H1 (cell line): ENCODE data around the gene PARS2. TPM values are rescaled to one million over a fixed set of nuclear protein-coding genes. Genes with fewer than 3 reads are reported as not detected.

ENCODE experiments used
- CTCF ChIA-PET: fragments of 300-600 bp; sonication (Branson Sonifier 250); formaldehyde crosslinking; loops from one replicate; lab custom pipeline; 2021; ENCODE audit not compliant: partially characterized antibody; lab: Charles Lee
- POLR2A ChIA-PET: fragments of 300-600 bp; sonication (Branson Sonifier 250); formaldehyde crosslinking; loops from one replicate; lab custom pipeline; 2021; ENCODE audit warnings: inconsistent platforms; ENCODE audit not compliant: partially characterized antibody; lab: Charles Lee
- DNase-seq, 2 experiments: peaks; one replicate each; pipeline versions ENCODE4 v3.0.0 to v3.0.0-alpha.2; 2010 to 2022; ENCODE audit warnings: low spot score in 2 of 2, low read depth in 1 of 2, mixed read lengths in 1 of 2
- FAIRE-seq: peaks from 2 replicates; lab custom pipeline; 2011; peaks lifted over from hg19 to GRCh38; lab: Jason Lieb, UNC
- H2AFZ ChIP-seq: 2 replicates; pipeline ENCODE4 v1.8.1; 2012; ENCODE audit warnings: low read length, inconsistent platforms
- H2AK5ac ChIP-seq: 2 replicates; pipeline ENCODE4 v1.6.1; 2013; ENCODE audit warnings: low read depth, low read length
- H2BK120ac ChIP-seq: replicated peaks from 2 replicates; pipeline ENCODE3; 2013; ENCODE audit warnings: low read depth, low read length, inconsistent platforms
- H2BK12ac ChIP-seq: 2 replicates; pipeline ENCODE4 v1.6.1; 2013; ENCODE audit warnings: low read depth, low read length
- H2BK15ac ChIP-seq: 2 replicates; pipeline ENCODE4 v1.6.1; 2013; ENCODE audit warnings: low read length
- H2BK20ac ChIP-seq: 2 replicates; pipeline ENCODE4 v1.6.1; 2013; ENCODE audit warnings: low read length
- H2BK5ac ChIP-seq: 2 replicates; pipeline ENCODE4 v1.6.1; 2013; ENCODE audit warnings: low read depth, low read length
- H3K14ac ChIP-seq: 2 replicates; pipeline ENCODE4 v1.6.1; 2013; ENCODE audit warnings: inconsistent platforms; ENCODE audit not compliant: insufficient read length
- H3K18ac ChIP-seq: 2 replicates; pipeline ENCODE4 v1.6.1; 2013; ENCODE audit warnings: low read length; ENCODE audit errors: extremely low read depth
- H3K23ac ChIP-seq: 2 replicates; pipeline ENCODE4 v1.6.1; 2013; ENCODE audit warnings: inconsistent platforms; ENCODE audit not compliant: insufficient read length
- H3K23me2 ChIP-seq: 2 replicates; pipeline ENCODE4 v1.6.1; 2013; ENCODE audit warnings: low read depth, low read length
- H3K27ac ChIP-seq: 2 replicates; pipeline ENCODE4 v1.6.1; 2011; ENCODE audit warnings: low read depth, low read length, inconsistent platforms
- H3K27me3 ChIP-seq, 4 experiments: replicated peaks in 1 of 4; 1 replicate in 1 of 4; 2 replicates in 3 of 4; pipeline versions ENCODE4 v1.6.1 to v1.8.1; 2011 to 2013; ENCODE audit warnings: low read length in 3 of 4, mild to moderate bottlenecking in 3 of 4, inconsistent platforms in 2 of 4, mixed read lengths in 2 of 4, moderate library complexity in 1 of 4; ENCODE audit not compliant: control insufficient read depth in 3 of 4, insufficient read depth in 3 of 4; ENCODE audit errors: extremely low read depth in 1 of 4
- H3K36me3 ChIP-seq, 4 experiments: 2 replicates each; pipeline versions ENCODE4 v1.6.1 to v1.8.1; 2011 to 2013; ENCODE audit warnings: mild to moderate bottlenecking in 4 of 4, low read length in 3 of 4, moderate library complexity in 2 of 4, control low read depth in 1 of 4, inconsistent platforms in 1 of 4; ENCODE audit not compliant: insufficient read depth in 4 of 4, control insufficient read depth in 2 of 4
- H3K4ac ChIP-seq: replicated peaks from 2 replicates; pipeline ENCODE3; 2013; ENCODE audit warnings: low read length, low read depth, mixed read lengths, inconsistent platforms; ENCODE audit not compliant: insufficient read length
- H3K4me1 ChIP-seq, 4 experiments: replicated peaks in 1 of 4; 1 replicate in 1 of 4; 2 replicates in 3 of 4; pipeline versions ENCODE4 v1.6.1 to v1.8.1; 2011 to 2013; ENCODE audit warnings: low read length in 3 of 4, inconsistent platforms in 2 of 4, mixed read lengths in 1 of 4; ENCODE audit not compliant: insufficient read depth in 4 of 4, control insufficient read depth in 3 of 4
- H3K4me2 ChIP-seq, 2 experiments: 2 replicates each; pipeline versions ENCODE4 v1.6.1 to v1.8.1; 2011 to 2013; ENCODE audit warnings: low read depth in 2 of 2, low read length in 2 of 2, control low read depth in 1 of 2, inconsistent platforms in 1 of 2, mild to moderate bottlenecking in 1 of 2; ENCODE audit not compliant: insufficient read depth in 1 of 2
- H3K4me3 ChIP-seq, 4 experiments: fragments of 200-600, 300-600 bp in 1 of 4; sonication (generic), shearing (Covaris generic), sonication (Bioruptor Twin) in 1 of 4; 2 replicates each; pipeline versions ENCODE4 v1.5.1 to v1.8.1; 2011 to 2016; ENCODE audit warnings: low read length in 4 of 4, low read depth in 3 of 4, control low read depth in 2 of 4, inconsistent platforms in 2 of 4, mild to moderate bottlenecking in 2 of 4, mixed read lengths in 1 of 4, moderate library complexity in 1 of 4; ENCODE audit not compliant: insufficient read depth in 2 of 4; ENCODE audit errors: extremely low read depth in 1 of 4
- H3K56ac ChIP-seq: replicated peaks from 2 replicates; pipeline ENCODE3; 2013; ENCODE audit warnings: low read depth, mild to moderate bottlenecking, mixed read lengths, low read length, inconsistent platforms; ENCODE audit not compliant: insufficient read length
- H3K79me1 ChIP-seq: 2 replicates; pipeline ENCODE4 v1.6.1; 2013; ENCODE audit warnings: low read depth, low read length, control low read depth
- H3K79me2 ChIP-seq, 2 experiments: 2 replicates each; pipeline versions ENCODE4 v1.6.1 to v1.8.1; 2012 to 2013; ENCODE audit warnings: low read length in 2 of 2, mild to moderate bottlenecking in 2 of 2, inconsistent platforms in 1 of 2; ENCODE audit not compliant: insufficient read depth in 2 of 2, control insufficient read depth in 1 of 2
- H3K9ac ChIP-seq, 4 experiments: replicated peaks in 1 of 4; 1 replicate in 1 of 4; 2 replicates in 3 of 4; pipeline versions ENCODE4 v1.6.1 to v1.8.1; 2011 to 2013; ENCODE audit warnings: low read depth in 3 of 4, low read length in 3 of 4, control low read depth in 2 of 4, mild to moderate bottlenecking in 2 of 4, moderate library complexity in 2 of 4, inconsistent platforms in 1 of 4; ENCODE audit errors: extremely low read depth in 1 of 4
- H3K9me3 ChIP-seq, 2 experiments: 2 replicates each; pipeline versions ENCODE4 v1.6.1 to v1.8.1; 2012 to 2013; ENCODE audit warnings: mild to moderate bottlenecking in 2 of 2, moderate library complexity in 2 of 2, control low read depth in 1 of 2, inconsistent platforms in 1 of 2, low read depth in 1 of 2, low read length in 1 of 2, mixed read lengths in 1 of 2; ENCODE audit not compliant: insufficient read depth in 2 of 2
- H4K20me1 ChIP-seq, 2 experiments: replicated peaks in 1 of 2; 2 replicates each; pipeline versions ENCODE3 to v1.8.1; 2011 to 2013; ENCODE audit warnings: inconsistent platforms in 2 of 2, low read length in 2 of 2, mild to moderate bottlenecking in 1 of 2; ENCODE audit not compliant: insufficient read depth in 2 of 2, control insufficient read depth in 1 of 2
- H4K5ac ChIP-seq: 2 replicates; pipeline ENCODE4 v1.6.1; 2013; ENCODE audit warnings: low read length, low read depth, mixed read lengths, inconsistent platforms; ENCODE audit not compliant: insufficient read length
- H4K8ac ChIP-seq: 2 replicates; pipeline ENCODE4 v1.8.0; 2013; ENCODE audit warnings: mild to moderate bottlenecking, moderate library complexity, low read length, inconsistent platforms; ENCODE audit not compliant: insufficient read depth; ENCODE audit errors: extremely low read depth
- H4K91ac ChIP-seq: replicated peaks from 2 replicates; pipeline ENCODE3; 2013; ENCODE audit warnings: low read length, mixed read lengths, inconsistent platforms; ENCODE audit not compliant: insufficient read length
- ASH2L ChIP-seq: fragments of 200-600, 300-600 bp; sonication (generic); IDR thresholded peaks from one replicate; pipeline ENCODE4 v1.7.1; 2017; ENCODE audit warnings: low read length
- CHD1 ChIP-seq: IDR thresholded peaks from 2 replicates; pipeline ENCODE4 v1.6.1; 2012; ENCODE audit warnings: low read depth, low read length, improper control_type of control experiment
- CREB1 ChIP-seq: IDR thresholded peaks from 2 replicates; pipeline ENCODE4 v1.6.1; 2012; ENCODE audit warnings: inconsistent platforms
- HDAC2 ChIP-seq, 2 experiments: fragments of 300-600 bp in 1 of 2; sonication (generic) in 1 of 2; IDR thresholded peaks; 2 replicates each; pipeline ENCODE4 v1.6.1; 2011 to 2012; ENCODE audit warnings: low read depth in 2 of 2, low read length in 2 of 2, mild to moderate bottlenecking in 2 of 2, moderate library complexity in 2 of 2, borderline replicate concordance in 1 of 2, inconsistent platforms in 1 of 2
- JUN ChIP-seq: IDR thresholded peaks from 2 replicates; pipeline ENCODE4 v1.6.1; 2011; ENCODE audit warnings: low read depth, mild to moderate bottlenecking, improper control_type of control experiment, low read length
- PHF8 ChIP-seq: fragments of 200-600 bp; sonication (generic); conservative IDR thresholded peaks from 2 replicates; pipeline ENCODE4 v1.7.1; 2012; ENCODE audit warnings: low read depth, mild to moderate bottlenecking, inconsistent platforms, low read length, moderate library complexity
- RAD21 ChIP-seq, 2 experiments: IDR thresholded peaks in 1 of 2; conservative IDR thresholded peaks in 1 of 2; 2 replicates each; pipeline ENCODE4 v1.6.1; 2011; ENCODE audit warnings: low read depth in 2 of 2, low read length in 2 of 2, improper control_type of control experiment in 1 of 2, inconsistent platforms in 1 of 2, mild to moderate bottlenecking in 1 of 2, moderate library complexity in 1 of 2
- SIX5 ChIP-seq: IDR thresholded peaks from 2 replicates; pipeline ENCODE4 v1.6.1; 2011; ENCODE audit warnings: mild to moderate bottlenecking, low read depth, low read length
- TBP ChIP-seq: IDR thresholded peaks from 2 replicates; pipeline ENCODE4 v1.6.1; 2011; ENCODE audit warnings: low read depth, low read length, improper control_type of control experiment
- WGBS, 2 experiments: shearing (Covaris generic) in 1 of 2; methylation state at CpG; one replicate each; pipeline versions ENCODE4 v1.1.6 to v1.1.7; 2013 to 2015; ENCODE audit warnings: low lambda C conversion rate in 2 of 2, mixed read lengths in 2 of 2, inconsistent platforms in 1 of 2, low coverage in 1 of 2, missing lambda C conversion rate in 1 of 2; ENCODE audit not compliant: insufficient replicate concordance in 2 of 2, insufficient coverage in 1 of 2, insufficient read length in 1 of 2; ENCODE audit errors: extremely low coverage in 1 of 2, missing lambda C conversion rate in 1 of 2; 5-methylcytosine and 5-hydroxymethylcytosine counted together
- polyA plus RNA-seq, 7 experiments: library from polyadenylated mRNA; depleted of rRNA in 3 of 7; stranded (reverse) in 5 of 7; unstranded in 2 of 7; fragments of >200 nt in 5 of 7; fragments of 200-250 nt in 2 of 7; gene quantifications; 1 replicate in 5 of 7; 2 replicates in 1 of 7; 4 replicates in 1 of 7; pipeline versions ENCODE4 v1.2.1 to v1.2.3, GENCODE V29; 2011 to 2013; ENCODE audit warnings: missing spikeins in 2 of 7, mixed read lengths in 2 of 7
- total RNA-seq: library from RNA; stranded (reverse); fragmentation: NEBNext Ultra II Directional; extraction: Animal tissue kit (Norgen Biotek cat#: 25700); gene quantifications from 2 replicates; pipeline ENCODE4 v1.2.1, GENCODE V29; 2021

Gene PARS2
- total and polyA plus RNA-seq, 2 of the 8 experiments (the other 6 are each of a cell fraction or from before 2014, with no cell fraction given): 8.9 to 10.0 TPM

DNA sequence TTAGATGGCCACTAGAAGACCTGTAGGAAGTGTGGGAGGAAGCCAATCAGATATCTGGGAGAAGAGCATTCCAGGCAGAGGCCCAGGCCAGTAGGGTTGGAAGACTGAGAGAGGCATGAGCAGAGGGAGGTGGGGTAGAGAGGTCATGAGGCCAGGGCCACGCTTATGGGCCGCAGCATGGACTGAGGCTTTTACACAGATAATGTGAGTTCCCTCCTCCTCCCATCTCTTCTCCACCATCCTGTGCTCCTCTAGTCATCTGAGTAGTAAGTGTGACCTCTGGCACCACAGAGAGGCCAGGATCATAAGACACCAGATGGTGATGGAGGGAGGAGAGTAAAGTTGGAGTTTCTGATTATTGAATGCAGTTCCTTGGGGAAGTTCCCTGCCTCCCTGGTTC lies 19.7 kb upstream of the PARS2 start:
- peaks cover 5% of the 10 kb centered on the region; the same call in 1 of the 2 replicates for H3K23me2 ChIP-seq
- H3K14ac ChIP-seq: no peak overlapping the region
- H2AK5ac ChIP-seq: no peak overlapping the region
- H3K56ac ChIP-seq: no peak overlapping the region
- H3K9ac ChIP-seq: no peak overlapping the region
- no peak for TF ChIP-seq JUN
- no peak for TF ChIP-seq ASH2L
- TF ChIP-seq TBP: no peak
- TF ChIP-seq CHD1: no peak
- no peak for TF ChIP-seq CREB1
- no peak for TF ChIP-seq SIX5
- no peak for TF ChIP-seq HDAC2 (IDR thresholded peaks at IDR 0.05; ENCODE audit: borderline replicate concordance in 1 of 2, low read depth in 2 of 2, low read length in 2 of 2)
- no peak for TF ChIP-seq PHF8
- TF ChIP-seq RAD21 (IDR thresholded peaks at IDR 0.05 in 1 of 2, conservative IDR thresholded peaks at IDR 0.05 in 1 of 2; ENCODE audit: low read depth in 2 of 2, low read length in 2 of 2): no peak
- H3K4me2 ChIP-seq: no peak overlapping the region
- H3K27ac ChIP-seq: no peak overlapping the region
- no peak overlapping the region for H2BK20ac ChIP-seq
- no peak overlapping the region for H4K5ac ChIP-seq
- H3K4me3 ChIP-seq: no peak overlapping the region
- no peaks in the 10 kb centered on the region for H3K79me2 ChIP-seq
- no peaks in the 10 kb centered on the region for H4K20me1 ChIP-seq
- H2AFZ ChIP-seq: no peak overlapping the region
- ChIA-PET CTCF (interaction anchor here (1.3 to 1.6 kb wide), 3 partner anchors 8 to 26 kb away, joined by 3 to 9 read pairs (median 4); no protein-coding TSS in a partner anchor), POLR2A (interaction anchor here (0.9 kb wide), 1 partner anchor 11 kb away, joined by 3 read pairs; no protein-coding TSS in a partner anchor)
- H2BK5ac ChIP-seq: no peak overlapping the region
- no peak for FAIRE-seq
- H2BK15ac ChIP-seq: no peak overlapping the region
- no peak overlapping the region for H4K91ac ChIP-seq
- H2BK120ac ChIP-seq: no peak overlapping the region
- no peaks in the 10 kb centered on the region for H3K79me1 ChIP-seq
- H4K8ac ChIP-seq: no peak overlapping the region
- peaks cover 15 to 26% (median 25%) of the 10 kb centered on the region in 4 experiments; a peak in 6 of 7 replicates for H3K27me3 ChIP-seq
- H3K23ac ChIP-seq: no peak overlapping the region
- H2BK12ac ChIP-seq: no peak overlapping the region
- 79% methylated on average over 2 of the region's 2 CpGs; no CpG with 5 or more reads in 1 of the 2 experiments for WGBS, 2 experiments
- no peak overlapping the region for H3K18ac ChIP-seq
- H3K36me3 ChIP-seq: no peaks in the 10 kb centered on the region
- no peak overlapping the region for H3K4ac ChIP-seq
- no peak for DNase-seq
- H3K9me3 ChIP-seq: no peaks in the 10 kb centered on the region
- peaks cover 2 to 8% (median 8%) of the 10 kb centered on the region in 4 experiments for H3K4me1 ChIP-seq
